NAMALWA (cell line): Measurements from ENCODE around the gene FYN.

Source experiments
- DNase-seq: peaks from one replicate; pipeline ENCODE4 v3.0.0-alpha.2; 2015; ENCODE audit warnings: low spot score

The FYN gene

DNA sequence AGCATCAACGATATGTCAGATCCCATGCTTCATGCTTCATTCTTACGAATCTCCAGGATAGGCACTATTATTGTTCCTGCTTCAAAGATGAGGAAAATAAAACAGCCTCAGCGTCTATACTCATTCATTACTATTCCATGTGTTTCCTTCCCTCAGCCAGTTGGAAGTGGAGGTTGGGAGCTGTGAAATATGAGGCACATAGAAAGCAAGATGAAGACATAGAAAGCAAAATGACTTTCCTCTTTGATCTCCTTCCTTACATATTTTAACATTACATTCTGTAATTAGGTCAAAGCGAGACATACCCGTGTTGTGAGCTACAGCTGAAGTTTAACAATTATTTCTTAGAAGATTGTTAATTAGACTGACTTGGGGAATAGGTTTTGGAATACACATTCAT lies 125.4 kb downstream of the FYN start:
- no peak for DNase-seq

- DNase-seq: no peak
Observed at GRCh38 chr6:111747396-111747795, 125.9 kb downstream of the FYN start.

GRCh38 chr6:111746983-111747382 lies 126.3 kb downstream of the FYN start:
- DNase-seq: no peak

GRCh38 chr6:111745636-111746035 lies 127.6 kb downstream of the FYN start:
- DNase-seq: no peak

DNA sequence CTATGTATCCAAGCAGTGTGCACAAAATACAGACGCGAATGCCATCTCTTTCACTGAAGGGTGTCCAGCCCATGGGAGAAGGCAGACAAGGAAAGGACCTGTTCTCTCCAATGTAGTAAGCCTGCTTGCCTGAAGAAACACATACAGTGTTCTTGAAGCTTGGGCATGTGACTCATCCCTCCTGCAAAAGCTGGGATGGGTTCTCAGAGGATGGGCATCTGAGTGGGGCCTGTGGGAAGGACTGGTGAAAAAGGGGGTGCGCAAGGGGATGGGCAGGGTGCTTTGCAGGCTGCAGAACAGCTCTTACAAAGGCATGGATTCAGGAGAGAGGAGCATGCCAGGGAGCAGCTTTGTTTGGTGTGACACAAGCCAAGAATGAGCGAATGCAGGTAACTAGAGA lies 128.1 kb downstream of the FYN start:
- no peak for DNase-seq

DNA sequence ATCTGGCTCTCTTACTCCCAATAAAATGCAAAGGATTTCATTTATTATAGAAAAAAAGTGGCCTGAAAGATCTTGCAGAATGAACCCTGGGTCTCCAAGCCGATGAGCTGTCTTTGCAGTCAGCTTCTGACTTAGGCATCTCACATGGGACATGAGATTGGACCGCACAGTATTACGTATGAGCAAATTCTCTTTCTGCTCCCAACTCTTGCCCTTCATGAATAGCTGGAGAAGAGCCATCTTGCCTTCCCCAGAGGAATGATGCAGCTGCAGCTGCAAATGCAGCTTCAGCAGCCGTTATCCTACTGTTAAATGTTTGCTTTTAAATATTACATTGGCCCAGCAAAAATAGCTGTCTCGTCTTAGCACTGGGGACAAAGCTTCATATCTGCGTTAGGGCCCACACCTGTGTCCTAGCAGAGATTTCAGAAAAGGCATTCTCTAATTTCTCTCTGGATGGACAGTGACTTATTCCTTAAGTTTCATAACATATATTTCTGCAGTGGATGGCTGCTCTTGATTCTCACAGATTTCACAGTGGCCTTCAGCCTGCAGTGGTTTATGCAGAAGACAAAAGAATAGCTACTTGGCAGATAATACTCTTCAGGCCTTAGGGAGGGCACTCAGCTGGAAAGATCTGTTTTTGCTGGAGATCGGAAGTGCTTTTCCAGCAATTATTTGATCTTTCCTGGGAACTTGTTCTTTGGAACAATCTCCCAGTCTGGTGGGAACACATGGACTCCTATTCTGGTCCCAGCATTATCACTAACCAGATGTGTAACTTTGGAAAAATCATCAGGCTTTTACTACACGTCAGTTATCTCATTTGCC lies 129.2 kb downstream of the FYN start:
- DNase-seq: no peak

GRCh38 chr6:111743360-111743759 lies 129.9 kb downstream of the FYN start:
- DNase-seq: no peak

GRCh38 chr6:111741177-111741952 lies 131.9 kb downstream of the FYN start:
- no peak for DNase-seq

DNA sequence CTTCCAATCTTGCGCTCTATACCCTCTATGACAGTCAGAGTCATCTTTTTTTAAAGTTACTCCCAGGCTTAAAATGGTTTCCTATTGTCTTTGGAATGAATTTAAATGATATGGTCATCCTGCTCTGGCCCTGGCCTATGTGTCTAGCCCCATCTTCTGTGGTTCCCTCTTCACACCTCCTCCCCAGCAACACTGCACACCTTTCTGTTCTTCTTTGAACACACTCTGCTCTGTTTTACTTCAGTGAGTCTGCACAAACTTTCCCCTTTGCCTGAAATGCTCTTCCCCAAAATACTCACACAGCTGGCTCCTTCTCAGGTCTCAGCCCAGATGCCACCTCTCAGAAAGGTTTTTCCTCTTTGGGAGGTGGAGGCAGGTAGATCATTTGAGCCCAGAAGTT lies 132.7 kb downstream of the FYN start:
- DNase-seq: no peak

- DNase-seq: no peak
Observed at GRCh38 chr6:111739257-111739696, 134.0 kb downstream of the FYN start.

GRCh38 chr6:111738631-111739030 lies 134.6 kb downstream of the FYN start:
- no peak for DNase-seq

- no peak for DNase-seq
Observed at GRCh38 chr6:111738156-111738555, 135.1 kb downstream of the FYN start.

DNA sequence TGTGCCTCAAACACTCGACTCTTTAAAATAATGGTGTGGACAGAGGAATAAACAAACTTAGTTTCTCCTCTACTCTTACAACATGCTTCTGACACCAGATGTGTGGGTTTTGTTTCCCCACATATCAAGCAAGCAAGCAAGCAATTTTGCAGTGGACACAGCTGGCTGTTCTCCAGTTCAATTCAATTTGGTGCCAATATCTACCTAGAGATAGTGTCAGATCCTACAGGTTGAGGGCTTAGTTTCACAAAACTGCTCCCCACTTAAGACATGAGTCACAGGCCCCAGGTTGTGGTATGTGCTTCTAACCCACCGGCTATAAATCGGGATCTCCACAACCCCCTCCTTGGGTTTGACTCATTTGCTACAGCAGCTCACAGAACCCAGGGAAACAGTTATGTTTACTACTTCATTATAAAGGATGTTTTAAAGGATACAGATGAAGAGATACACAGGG lies 136.2 kb downstream of the FYN start:
- DNase-seq: no peak

DNA sequence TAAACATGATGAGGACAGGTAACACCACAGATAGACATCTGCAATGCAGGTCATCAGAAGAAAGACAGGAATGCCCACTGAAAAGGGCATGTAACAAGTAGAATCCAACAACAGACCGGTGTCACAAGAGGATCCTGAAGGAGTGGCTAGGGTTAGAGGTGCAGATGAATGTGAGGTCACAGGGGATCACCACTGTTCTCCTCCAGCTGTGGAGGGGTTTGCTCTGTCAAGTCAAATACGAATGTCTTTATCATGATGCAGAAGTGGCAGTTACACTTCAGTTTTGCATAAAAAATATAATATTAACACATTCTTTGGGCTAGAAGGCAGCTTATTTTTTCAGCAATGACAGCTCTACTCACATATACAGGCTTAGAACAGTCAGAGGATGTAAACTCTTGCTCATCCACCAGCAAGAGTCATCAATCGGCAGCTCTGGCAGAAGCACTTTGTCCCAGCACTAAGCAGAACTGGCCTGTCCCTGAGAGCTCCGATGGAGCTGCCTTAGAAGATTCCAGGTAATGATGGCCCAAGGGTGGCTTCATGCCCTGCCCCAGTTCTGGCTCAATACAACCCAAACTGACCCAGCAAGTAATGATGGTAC lies 137.1 kb downstream of the FYN start:
- no peak for DNase-seq

DNA sequence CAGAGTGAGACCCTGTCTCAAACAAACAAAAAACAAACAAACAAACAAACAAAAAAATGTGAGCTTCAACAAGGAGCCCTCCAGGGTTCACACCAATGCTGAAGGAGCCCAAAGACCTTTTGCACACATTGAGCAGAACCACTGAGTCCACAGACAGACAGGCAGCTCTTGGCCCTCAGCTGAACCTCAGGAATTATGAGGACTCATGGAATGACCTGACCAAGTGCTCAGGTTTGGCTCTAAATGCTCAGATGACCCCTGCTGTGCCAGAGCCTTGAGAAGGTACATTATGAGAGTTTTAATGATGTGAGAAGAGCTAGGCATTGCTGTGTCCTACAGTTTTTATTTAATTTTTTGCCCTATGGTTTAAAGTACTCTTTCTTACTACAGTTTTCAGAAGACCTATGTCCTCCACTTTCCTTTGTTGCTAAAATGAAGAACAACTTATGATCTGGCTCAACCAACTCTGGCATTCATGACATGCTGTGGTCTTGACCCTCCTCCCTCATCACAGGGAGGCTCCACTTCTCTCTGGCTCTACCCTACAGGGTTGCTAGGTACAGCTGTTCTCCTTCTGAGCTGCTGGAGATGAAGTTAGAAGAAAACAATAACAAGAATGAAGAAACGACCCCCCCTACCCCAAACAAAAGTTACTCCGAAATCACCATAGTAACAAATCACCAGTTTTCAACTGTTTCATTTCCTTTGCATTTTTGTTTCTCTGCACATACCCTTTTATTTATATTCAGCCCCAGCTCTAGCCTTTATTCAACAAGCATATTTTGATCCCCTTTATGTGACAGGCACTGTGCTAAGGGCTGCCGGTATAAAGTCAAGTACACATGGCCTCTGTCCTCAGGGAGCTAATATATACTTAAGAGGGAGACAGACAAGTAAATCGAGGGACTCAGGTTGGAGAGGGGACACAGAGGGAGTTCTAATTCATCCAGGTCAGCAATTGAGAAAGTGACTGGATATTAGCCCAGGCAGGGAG lies 138.9 kb downstream of the FYN start:
- DNase-seq: no peak

- DNase-seq: no peak
Observed at GRCh38 chr6:111732390-111732789, 140.9 kb downstream of the FYN start.

GRCh38 chr6:111731456-111732195 lies 141.6 kb downstream of the FYN start:
- no peak for DNase-seq

DNA sequence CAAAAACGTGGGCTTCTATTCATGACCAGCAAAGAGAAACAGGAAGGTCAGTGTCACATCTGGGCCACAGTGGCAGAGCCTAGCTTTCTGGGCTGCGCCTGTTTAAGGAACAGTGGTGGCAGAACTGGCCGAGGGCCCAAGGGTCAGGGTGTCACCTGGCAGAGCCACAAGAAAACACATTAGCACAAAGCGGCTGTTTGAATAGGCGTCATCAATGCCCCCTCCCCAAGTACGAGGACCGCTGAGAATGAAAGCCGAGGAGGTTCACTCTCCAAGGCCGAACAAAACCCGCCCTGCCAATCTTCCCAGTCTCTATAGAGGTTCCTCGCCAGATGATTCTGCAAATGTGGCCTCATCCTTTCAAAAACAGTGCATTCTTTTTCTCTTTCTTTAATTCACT lies 142.4 kb downstream of the FYN start:
- no peak for DNase-seq

GRCh38 chr6:111727802-111728201 lies 145.4 kb downstream of the FYN start:
- peak; percentile 45 for DNase-seq

DNA sequence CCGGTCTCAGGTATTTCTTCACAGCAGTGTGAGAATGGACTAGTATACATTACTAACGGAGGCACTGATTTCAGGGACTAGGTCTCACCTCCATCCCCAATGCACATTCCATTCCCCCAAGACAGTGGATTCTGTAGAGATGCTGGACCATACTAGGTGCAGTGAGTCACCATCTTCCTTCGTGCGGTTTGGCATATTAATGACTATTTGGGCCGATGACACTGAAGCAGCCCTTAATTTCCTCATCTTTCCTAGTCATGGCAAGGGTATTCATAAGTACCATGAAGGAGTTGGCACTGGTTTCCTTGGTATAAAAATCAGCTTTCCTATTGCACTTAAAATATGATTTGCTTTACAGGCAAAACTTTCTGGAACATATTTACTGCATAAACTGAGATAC lies 146.2 kb downstream of the FYN start:
- DNase-seq: no peak
